IMR-90 (cell line): Measurements from ENCODE around the gene CHD9.

Experiments
- BHLHE40 ChIP-seq: fragments of 150-350 bp; IDR thresholded peaks from 2 replicates; pipeline ENCODE4 v1.6.1; 2016; ENCODE audit warnings: mild to moderate bottlenecking, low read depth, low read length
- CEBPB ChIP-seq: IDR thresholded peaks from 2 replicates; pipeline ENCODE4 v1.6.1; 2012; ENCODE audit warnings: low read depth, low read length, improper control_type of control experiment
- CHD1 ChIP-seq: IDR thresholded peaks from 2 replicates; pipeline ENCODE4 v1.6.1; 2012; ENCODE audit warnings: low read depth, low read length, improper control_type of control experiment
- CTCF ChIP-seq: conservative IDR thresholded peaks from 2 replicates; pipeline ENCODE4 v1.5.1; 2012; ENCODE audit warnings: mild to moderate bottlenecking, low read depth, low read length, improper control_type of control experiment
- FOS ChIP-seq: fragments of 150-350 bp; IDR thresholded peaks from 2 replicates; pipeline ENCODE4 v1.6.1; 2016; ENCODE audit warnings: low read depth, low read length
- MXI1 ChIP-seq: IDR thresholded peaks from 2 replicates; pipeline ENCODE4 v1.6.1; 2012; ENCODE audit warnings: low read depth, mild to moderate bottlenecking, low read length, moderate library complexity, borderline replicate concordance
- NFE2L2 ChIP-seq: fragments of 150-350 bp; IDR thresholded peaks from 2 replicates; pipeline ENCODE4 v1.6.1; 2016; ENCODE audit warnings: low read depth, mild to moderate bottlenecking, low read length
- POLR2A ChIP-seq: IDR thresholded peaks from 2 replicates; pipeline ENCODE4 v1.6.1; 2012; ENCODE audit warnings: mild to moderate bottlenecking, low read depth, low read length
- RAD21 ChIP-seq: IDR thresholded peaks from 2 replicates; pipeline ENCODE4 v1.6.1; 2012; ENCODE audit warnings: low read length, improper control_type of control experiment
- RCOR1 ChIP-seq: IDR thresholded peaks from 2 replicates; pipeline ENCODE4 v1.6.1; 2012; ENCODE audit warnings: mild to moderate bottlenecking, low read length, improper control_type of control experiment; ENCODE audit not compliant: insufficient replicate concordance
- RFX5 ChIP-seq: IDR thresholded peaks from 2 replicates; pipeline ENCODE4 v1.8.0; 2012; ENCODE audit warnings: low read depth, mild to moderate bottlenecking, low read length, moderate library complexity
- SMC3 ChIP-seq: fragments of 150-350 bp; IDR thresholded peaks from 2 replicates; pipeline ENCODE4 v1.6.1; 2016; ENCODE audit warnings: low read depth, mild to moderate bottlenecking, antibody characterized with exemption, low read length, moderate library complexity
- TF ChIP-seq, protein P1 (sequence below): fragments of 150-350 bp; IDR thresholded peaks from 2 replicates; pipeline ENCODE4 v1.6.1; 2017; ENCODE audit warnings: mild to moderate bottlenecking, antibody characterized with exemption, low read length, low read depth

GRCh38 chr16:53258809-53259208 is 204.0 kb downstream of the CHD9 start:
- no peak for TF ChIP-seq SMC3
- TF ChIP-seq CTCF, result no peak
- TF ChIP-seq BHLHE40, result no peak
- no peak for TF ChIP-seq POLR2A
- TF ChIP-seq CEBPB, result peak; percentile 70
- TF ChIP-seq RCOR1, result no peak
- TF ChIP-seq, protein P1, sequence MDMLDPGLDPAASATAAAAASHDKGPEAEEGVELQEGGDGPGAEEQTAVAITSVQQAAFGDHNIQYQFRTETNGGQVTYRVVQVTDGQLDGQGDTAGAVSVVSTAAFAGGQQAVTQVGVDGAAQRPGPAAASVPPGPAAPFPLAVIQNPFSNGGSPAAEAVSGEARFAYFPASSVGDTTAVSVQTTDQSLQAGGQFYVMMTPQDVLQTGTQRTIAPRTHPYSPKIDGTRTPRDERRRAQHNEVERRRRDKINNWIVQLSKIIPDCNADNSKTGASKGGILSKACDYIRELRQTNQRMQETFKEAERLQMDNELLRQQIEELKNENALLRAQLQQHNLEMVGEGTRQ, result no peak
- no peak for TF ChIP-seq NFE2L2
- no peak for TF ChIP-seq FOS
- no peak for TF ChIP-seq CHD1
- TF ChIP-seq MXI1, result no peak
- TF ChIP-seq RFX5, result no peak
- no peak for TF ChIP-seq RAD21
